ENCODE data around the gene UBR4. TPM values are rescaled to one million over a fixed set of nuclear protein-coding genes. Genes with fewer than 3 reads are reported as not detected.
A peak's percentile ranks its signal among the peaks of the same experiment; 100 is the strongest.

UBR4 gene
- total and polyA plus RNA-seq, 2 experiments from 2014 or later = 111 to 230 TPM

DNA sequence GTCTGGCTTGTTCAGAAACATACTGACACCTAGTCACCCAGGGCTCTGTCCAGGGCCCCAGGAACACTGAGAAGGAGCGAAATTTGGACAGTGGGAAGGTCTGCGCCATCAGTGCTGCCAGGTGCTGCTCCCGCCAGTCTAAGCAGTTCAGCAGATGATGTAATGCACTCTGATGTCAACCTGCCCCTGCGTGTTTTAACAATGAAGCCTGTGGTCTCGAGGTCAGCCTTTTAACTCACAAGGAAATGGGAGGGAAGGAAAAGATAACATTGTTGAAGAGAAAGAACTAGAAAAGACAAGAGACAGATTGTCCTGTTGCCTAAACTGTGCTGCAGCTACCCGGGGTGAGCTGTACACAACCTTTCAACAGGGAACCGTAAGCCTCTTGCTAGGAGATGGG is 127.0 kb downstream of the UBR4 start (continued):
- TF ChIP-seq, protein P1, sequence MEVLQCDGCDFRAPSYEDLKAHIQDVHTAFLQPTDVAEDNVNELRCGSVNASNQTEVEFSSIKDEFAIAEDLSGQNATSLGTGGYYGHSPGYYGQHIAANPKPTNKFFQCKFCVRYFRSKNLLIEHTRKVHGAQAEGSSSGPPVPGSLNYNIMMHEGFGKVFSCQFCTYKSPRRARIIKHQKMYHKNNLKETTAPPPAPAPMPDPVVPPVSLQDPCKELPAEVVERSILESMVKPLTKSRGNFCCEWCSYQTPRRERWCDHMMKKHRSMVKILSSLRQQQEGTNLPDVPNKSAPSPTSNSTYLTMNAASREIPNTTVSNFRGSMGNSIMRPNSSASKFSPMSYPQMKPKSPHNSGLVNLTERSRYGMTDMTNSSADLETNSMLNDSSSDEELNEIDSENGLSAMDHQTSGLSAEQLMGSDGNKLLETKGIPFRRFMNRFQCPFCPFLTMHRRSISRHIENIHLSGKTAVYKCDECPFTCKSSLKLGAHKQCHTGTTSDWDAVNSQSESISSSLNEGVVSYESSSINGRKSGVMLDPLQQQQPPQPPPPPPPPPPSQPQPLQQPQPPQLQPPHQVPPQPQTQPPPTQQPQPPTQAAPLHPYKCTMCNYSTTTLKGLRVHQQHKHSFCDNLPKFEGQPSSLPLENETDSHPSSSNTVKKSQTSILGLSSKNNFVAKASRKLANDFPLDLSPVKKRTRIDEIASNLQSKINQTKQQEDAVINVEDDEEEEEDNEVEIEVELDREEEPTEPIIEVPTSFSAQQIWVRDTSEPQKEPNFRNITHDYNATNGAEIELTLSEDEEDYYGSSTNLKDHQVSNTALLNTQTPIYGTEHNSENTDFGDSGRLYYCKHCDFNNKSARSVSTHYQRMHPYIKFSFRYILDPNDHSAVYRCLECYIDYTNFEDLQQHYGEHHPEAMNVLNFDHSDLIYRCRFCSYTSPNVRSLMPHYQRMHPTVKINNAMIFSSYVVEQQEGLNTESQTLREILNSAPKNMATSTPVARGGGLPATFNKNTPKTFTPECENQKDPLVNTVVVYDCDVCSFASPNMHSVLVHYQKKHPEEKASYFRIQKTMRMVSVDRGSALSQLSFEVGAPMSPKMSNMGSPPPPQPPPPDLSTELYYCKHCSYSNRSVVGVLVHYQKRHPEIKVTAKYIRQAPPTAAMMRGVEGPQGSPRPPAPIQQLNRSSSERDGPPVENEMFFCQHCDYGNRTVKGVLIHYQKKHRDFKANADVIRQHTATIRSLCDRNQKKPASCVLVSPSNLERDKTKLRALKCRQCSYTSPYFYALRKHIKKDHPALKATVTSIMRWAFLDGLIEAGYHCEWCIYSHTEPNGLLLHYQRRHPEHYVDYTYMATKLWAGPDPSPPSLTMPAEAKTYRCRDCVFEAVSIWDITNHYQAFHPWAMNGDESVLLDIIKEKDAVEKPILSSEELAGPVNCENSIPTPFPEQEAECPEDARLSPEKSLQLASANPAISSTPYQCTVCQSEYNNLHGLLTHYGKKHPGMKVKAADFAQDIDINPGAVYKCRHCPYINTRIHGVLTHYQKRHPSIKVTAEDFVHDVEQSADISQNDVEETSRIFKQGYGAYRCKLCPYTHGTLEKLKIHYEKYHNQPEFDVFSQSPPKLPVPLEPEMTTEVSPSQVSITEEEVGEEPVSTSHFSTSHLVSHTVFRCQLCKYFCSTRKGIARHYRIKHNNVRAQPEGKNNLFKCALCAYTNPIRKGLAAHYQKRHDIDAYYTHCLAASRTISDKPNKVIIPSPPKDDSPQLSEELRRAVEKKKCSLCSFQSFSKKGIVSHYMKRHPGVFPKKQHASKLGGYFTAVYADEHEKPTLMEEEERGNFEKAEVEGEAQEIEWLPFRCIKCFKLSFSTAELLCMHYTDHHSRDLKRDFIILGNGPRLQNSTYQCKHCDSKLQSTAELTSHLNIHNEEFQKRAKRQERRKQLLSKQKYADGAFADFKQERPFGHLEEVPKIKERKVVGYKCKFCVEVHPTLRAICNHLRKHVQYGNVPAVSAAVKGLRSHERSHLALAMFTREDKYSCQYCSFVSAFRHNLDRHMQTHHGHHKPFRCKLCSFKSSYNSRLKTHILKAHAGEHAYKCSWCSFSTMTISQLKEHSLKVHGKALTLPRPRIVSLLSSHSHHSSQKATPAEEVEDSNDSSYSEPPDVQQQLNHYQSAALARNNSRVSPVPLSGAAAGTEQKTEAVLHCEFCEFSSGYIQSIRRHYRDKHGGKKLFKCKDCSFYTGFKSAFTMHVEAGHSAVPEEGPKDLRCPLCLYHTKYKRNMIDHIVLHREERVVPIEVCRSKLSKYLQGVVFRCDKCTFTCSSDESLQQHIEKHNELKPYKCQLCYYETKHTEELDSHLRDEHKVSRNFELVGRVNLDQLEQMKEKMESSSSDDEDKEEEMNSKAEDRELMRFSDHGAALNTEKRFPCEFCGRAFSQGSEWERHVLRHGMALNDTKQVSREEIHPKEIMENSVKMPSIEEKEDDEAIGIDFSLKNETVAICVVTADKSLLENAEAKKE (CRISPR knock-in tag; IDR thresholded peaks at IDR 0.05) = no peak

DNA sequence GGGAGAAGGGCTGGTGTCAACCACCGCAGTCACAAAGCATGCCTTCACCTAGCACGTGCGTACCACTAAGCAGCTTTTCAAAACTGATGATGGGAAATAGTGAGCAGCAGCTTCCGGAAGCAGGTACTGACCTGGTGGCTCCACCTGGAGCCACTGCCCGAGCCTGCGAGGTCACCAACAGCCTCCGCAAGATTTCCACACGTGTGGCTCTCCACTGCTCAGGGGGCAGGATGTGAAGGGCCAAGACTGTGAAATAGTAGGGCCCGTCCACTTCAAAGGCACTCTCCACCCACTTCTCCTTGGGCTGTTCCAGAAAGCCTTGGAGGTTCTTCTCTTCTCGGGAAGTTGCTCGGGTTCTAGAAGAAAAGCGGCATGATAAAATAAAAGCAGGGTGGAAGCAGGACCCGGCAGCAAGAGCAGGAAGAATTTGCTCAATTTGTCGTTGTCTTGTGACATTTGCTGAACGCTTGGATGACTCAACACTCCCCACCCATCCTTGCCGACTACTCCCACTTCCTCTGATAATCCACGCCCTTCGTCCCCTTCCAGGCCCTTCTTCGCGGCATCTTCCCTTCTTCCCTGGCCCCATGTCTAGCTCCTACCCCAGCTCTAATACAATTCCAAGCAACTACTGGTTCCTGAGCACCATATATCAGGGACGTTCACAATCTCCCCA is 128.7 kb downstream of the UBR4 start:
- no peak overlapping the region for H3K4me3 Mint-ChIP-seq
- Histone ChIP-seq H3K36me3 (ENCODE audit: insufficient read depth) (peaks cover 73% of the 10 kb centered on the region), H3F3A (replicated peaks; ENCODE audit: low read depth) (no peaks in the 10 kb centered on the region), H3K79me2 (replicated peaks; ENCODE audit: insufficient read depth) (no peaks in the 10 kb centered on the region), H3K4me2 (no peak overlapping the region), H3K27me3 (ENCODE audit: insufficient read depth) (no peaks in the 10 kb centered on the region), H3K4me1 (ENCODE audit: insufficient read depth) (no peaks in the 10 kb centered on the region), H2AFZ (no peak overlapping the region), H3K9me2 (ENCODE audit: insufficient read depth) (no peaks in the 10 kb centered on the region), H3K4me3 (no peak overlapping the region), H4K20me1 (replicated peaks; ENCODE audit: insufficient read depth) (peaks cover 8% of the 10 kb centered on the region; the same call in 1 of the 2 replicates), H3K27ac (ENCODE audit: low read depth) (no peak overlapping the region)
- DNase-seq (ENCODE audit: low spot score) (no peak), ATAC-seq (no peak)
- peaks cover 94% of the 10 kb centered on the region for H3K36me3 Mint-ChIP-seq (ENCODE audit: low read depth)
- TF ChIP-seq, protein P1 (CRISPR knock-in tag; IDR thresholded peaks at IDR 0.05) = no peak
- TF ChIP-seq POLR2AphosphoS5 (IDR thresholded peaks at IDR 0.05; ENCODE audit: low read depth) = no peak
- peak overlapping the region; percentile 24; the same call in 1 of the 2 replicates for H3K27ac Mint-ChIP-seq
- H3K9me3 Mint-ChIP-seq = no peaks in the 10 kb centered on the region
- peaks cover 10% of the 10 kb centered on the region for H3K27me3 Mint-ChIP-seq (ENCODE audit: insufficient read depth, low read depth, poor library complexity)
- no peaks in the 10 kb centered on the region for H3K4me1 Mint-ChIP-seq

Measured in GM23338 (cell line).